ENCODE measurements around the gene TNS4. TPM values are rescaled to one million over a fixed set of nuclear protein-coding genes. Genes with fewer than 3 reads are reported as not detected.

TNS4 gene
- total RNA-seq, 1 experiment from 2014 or later, result 0.59 TPM

GRCh38 chr17:40469805-40470675 lies 31.4 kb downstream of the TNS4 start:
- Histone ChIP-seq H3K9me3 (ENCODE audit: control insufficient read depth, low read depth, low read length) (no peaks in the 10 kb centered on the region), H3K9ac (ENCODE audit: extremely low read depth, insufficient read length, low read length) (no peak overlapping the region), H2BK15ac (ENCODE audit: low read depth, low read length) (no peak overlapping the region), H3K4me1 (ENCODE audit: insufficient read depth, low read length) (peaks cover 3% of the 10 kb centered on the region; the same call in 1 of the 2 replicates), H3K4me2 (ENCODE audit: insufficient read depth, insufficient read length, low read length) (no peak overlapping the region), H2BK120ac (ENCODE audit: low read depth, low read length, poor library complexity, severe bottlenecking) (no peak overlapping the region), H2BK5ac (ENCODE audit: insufficient read length, low read length) (no peak overlapping the region), H2BK20ac (ENCODE audit: low read depth, low read length, poor library complexity, severe bottlenecking) (no peak overlapping the region), H3K79me2 (ENCODE audit: insufficient read depth, low read length) (no peaks in the 10 kb centered on the region), H4K5ac (ENCODE audit: insufficient read length, low read depth, low read length) (no peak overlapping the region), H2AK5ac (ENCODE audit: insufficient read length, low read length) (no peak overlapping the region), H3K4ac (ENCODE audit: low read depth, low read length) (no peak overlapping the region), H2AFZ (ENCODE audit: low read length) (no peak overlapping the region), H3K56ac (ENCODE audit: insufficient read length, low read depth, low read length) (no peak overlapping the region), H3K27me3 (ENCODE audit: insufficient read depth, low read length) (no peaks in the 10 kb centered on the region), H4K20me1 (ENCODE audit: control insufficient read depth, insufficient read depth, insufficient read length) (no peaks in the 10 kb centered on the region), H3K23ac (ENCODE audit: insufficient read length, low read depth, low read length) (no peak overlapping the region), H3K14ac (ENCODE audit: insufficient read depth, low read length) (no peak overlapping the region), H4K91ac (ENCODE audit: insufficient read length, low read depth, low read length) (no peak overlapping the region), H3T11ph (ENCODE audit: low read length) (no peak overlapping the region), H3K79me1 (ENCODE audit: insufficient read depth, low read depth, low read length, poor library complexity, severe bottlenecking) (no peaks in the 10 kb centered on the region), H3K27ac (ENCODE audit: insufficient read length, low read depth, low read length) (no peak overlapping the region), H3K23me2 (ENCODE audit: insufficient read length, low read depth, low read length, poor library complexity, severe bottlenecking) (no peaks in the 10 kb centered on the region), H4K8ac (replicated peaks; ENCODE audit: insufficient read length, low read depth, low read length) (no peak overlapping the region), H3K18ac (ENCODE audit: insufficient read length, low read depth, low read length) (no peak overlapping the region), H2BK12ac (ENCODE audit: insufficient read length, low read depth, low read length) (no peak overlapping the region)
- Mint-ChIP-seq H3K36me3 (ENCODE audit: insufficient read depth in 1 of 3, low read depth in 3 of 3) (peaks cover 0 to 21% (median 9%) of the 10 kb centered on the region in 3 experiments; a peak in 5 of 7 replicates), H3K4me1 (peaks cover 18 to 31% of the 10 kb centered on the region in 2 experiments), H3K9me3 (peaks cover 16 to 17% of the 10 kb centered on the region in 2 experiments), H3K27me3 (ENCODE audit: low read depth) (peaks cover 8% of the 10 kb centered on the region; the same call in 1 of the 2 replicates), H3K27ac (peak overlapping the region in 1 of 3 experiments; percentile 16; a peak in 1 of 7 replicates), H3K4me3 (no peak overlapping the region; a peak in 1 of 5 replicates)
- no peak for DNase-seq
- TF ChIP-seq CTCF (conservative IDR thresholded peaks at IDR 0.05), result no peak
- no CpG with 5 or more reads among the region's 4 CpGs for WGBS (ENCODE audit: extremely low coverage, insufficient read length, low lambda C conversion rate)
